K562 (cell line): Measurements from ENCODE around the gene SLC7A8. TPM values are rescaled to one million over a fixed set of nuclear protein-coding genes. Genes with fewer than 3 reads are reported as not detected.

Experiments used
- CREM ChIP-seq: IDR thresholded peaks from 2 replicates; pipeline ENCODE4 v1.6.1; 2014; ENCODE audit warnings: antibody characterized with exemption, low read depth
- HDGF ChIP-seq: fragments of 450-650 bp; IDR thresholded peaks from 2 replicates; pipeline ENCODE4 v1.6.1; 2016
- THRAP3 ChIP-seq: fragments of 450-650 bp; IDR thresholded peaks from 2 replicates; pipeline ENCODE4 v1.6.1; 2016; ENCODE audit warnings: mild to moderate bottlenecking, inconsistent platforms, borderline replicate concordance
- U2AF2 ChIP-seq: fragments of 200-400 bp; formaldehyde crosslinking; optimal IDR thresholded peaks from 2 replicates; pipeline ENCODE3; 2017; ENCODE audit warnings: low read depth, mild to moderate bottlenecking, low read length
- ZNF146 ChIP-seq: IDR thresholded peaks from one replicate; pipeline ENCODE4 v1.6.1; 2018; ENCODE audit warnings: missing compliant biosample characterization; ENCODE audit not compliant: unreplicated experiment
- ZNF212 ChIP-seq: fragments of 450-650 bp; formaldehyde crosslinking; IDR thresholded peaks from 2 replicates; pipeline ENCODE4 v1.4.0; 2020; ENCODE audit warnings: mild to moderate bottlenecking
- ZNF316 ChIP-seq: fragments of 450-650 bp; IDR thresholded peaks from 2 replicates; pipeline ENCODE4 v1.6.1; 2016
- ZNF354B ChIP-seq: fragments of 250-450 bp; sonication (Bioruptor Pico); IDR thresholded peaks from 2 replicates; pipeline ENCODE4 v1.4.0; 2020
- polyA plus RNA-seq, 8 experiments: library from polyadenylated mRNA; depleted of rRNA in 4 of 8; stranded (reverse) in 5 of 8; unstranded in 3 of 8; fragments of >200 nt; fragmentation: Nextera tagmentation in 2 of 8; fragmentation: Illumina TruSeq in 1 of 8; extraction: Ambion mirVana in 2 of 8; extraction: Trizol in 1 of 8; gene quantifications; 2 replicates each; pipeline versions ENCODE4 v1.2.1 to v1.2.3, GENCODE V29; 2011 to 2014; ENCODE audit warnings: inconsistent platforms in 1 of 8, missing spikeins in 1 of 8
- total RNA-seq, 7 experiments: library from RNA; depleted of rRNA in 6 of 7; stranded (reverse); fragments of >200 nt in 6 of 7; fragmentation: Illumina TruSeq in 2 of 7; extraction: Trizol in 2 of 7; gene quantifications; 2 replicates each; pipeline versions ENCODE4 v1.2.1 to v1.2.3, GENCODE V29; 2011 to 2021; ENCODE audit warnings: low replicate concordance in 1 of 7
- TF ChIP-seq, protein P1 (sequence below): fragments of 200-800 bp; sonication (Bioruptor generic); IDR thresholded peaks from 2 replicates; pipeline ENCODE4 v1.6.1; 2016; ENCODE audit warnings: missing genetic modification characterization, missing compliant biosample characterization
- TF ChIP-seq, protein P2 (sequence below): fragments of 450-650 bp; IDR thresholded peaks from 2 replicates; pipeline ENCODE4 v1.6.1; 2018; ENCODE audit warnings: mild to moderate bottlenecking, low read depth; ENCODE audit not compliant: partially characterized antibody
- TF ChIP-seq, protein P3 (sequence below): fragments of 450-650 bp; IDR thresholded peaks from 2 replicates; pipeline ENCODE4 v1.7.1; 2018; ENCODE audit warnings: mild to moderate bottlenecking, low read depth; ENCODE audit not compliant: partially characterized antibody
- TF ChIP-seq, protein P4 (sequence below): sonication (generic); formaldehyde crosslinking; IDR thresholded peaks from 2 replicates; pipeline ENCODE4 v1.8.1; 2023; ENCODE audit warnings: mild to moderate bottlenecking, missing genetic modification reagents
- TF ChIP-seq, protein P5 (sequence below), 2 experiments: fragments of 450-650 bp in 1 of 2; sonication (generic) in 1 of 2; formaldehyde crosslinking in 1 of 2; IDR thresholded peaks in 1 of 2; conservative IDR thresholded peaks in 1 of 2; 2 replicates each; pipeline versions ENCODE4 v1.6.1 to v1.8.1; 2016 to 2023; ENCODE audit warnings: mild to moderate bottlenecking in 2 of 2, moderate library complexity in 2 of 2, inconsistent platforms in 1 of 2, missing genetic modification reagents in 1 of 2

SLC7A8 gene
- total and polyA plus RNA-seq, 9 of the 15 experiments (the other 6 are each of a cell fraction or from before 2014, with no cell fraction given): 2.0 to 33.0 (median 6.0) TPM

DNA sequence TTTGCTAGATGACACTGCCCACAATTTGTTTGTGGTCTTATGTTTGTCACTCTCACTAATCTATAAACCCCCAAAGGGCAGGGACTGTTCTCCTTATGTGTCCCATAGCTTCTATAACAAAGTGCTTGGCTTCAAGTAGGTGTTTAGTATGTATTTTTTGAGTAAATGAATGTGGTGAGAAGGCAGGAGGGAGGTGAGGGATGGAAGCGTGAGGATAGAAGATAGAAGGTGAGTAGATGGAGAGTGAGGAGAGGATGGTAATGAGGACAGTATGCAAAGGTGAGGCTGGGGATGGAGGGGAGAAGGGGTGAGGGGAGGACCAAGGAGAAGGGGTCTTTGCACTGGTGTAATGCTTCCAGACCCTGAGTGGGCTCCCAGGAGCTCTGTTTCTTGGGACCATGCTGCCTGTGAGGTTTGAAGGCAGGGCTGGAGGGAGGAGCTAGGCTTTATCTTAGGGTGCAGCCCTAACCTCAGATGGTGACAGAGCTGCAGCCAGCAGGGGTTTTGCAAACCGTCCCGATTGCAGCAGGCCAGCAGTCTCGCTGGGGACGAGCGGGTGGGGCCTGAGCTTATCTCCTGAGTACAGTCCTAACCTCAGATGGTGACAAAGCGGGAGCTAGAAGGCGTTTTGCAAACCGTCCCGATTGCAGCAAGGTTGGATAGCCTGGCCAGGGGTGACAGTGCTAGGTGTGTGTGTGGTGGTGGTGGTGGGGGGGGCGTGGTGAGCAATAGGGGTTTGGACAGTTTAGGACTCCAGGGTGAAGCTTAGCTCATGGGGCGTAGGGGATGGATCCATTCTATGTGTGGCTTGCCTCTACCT is 70.9 kb downstream of the SLC7A8 start (continued):
- TF ChIP-seq, protein P1, sequence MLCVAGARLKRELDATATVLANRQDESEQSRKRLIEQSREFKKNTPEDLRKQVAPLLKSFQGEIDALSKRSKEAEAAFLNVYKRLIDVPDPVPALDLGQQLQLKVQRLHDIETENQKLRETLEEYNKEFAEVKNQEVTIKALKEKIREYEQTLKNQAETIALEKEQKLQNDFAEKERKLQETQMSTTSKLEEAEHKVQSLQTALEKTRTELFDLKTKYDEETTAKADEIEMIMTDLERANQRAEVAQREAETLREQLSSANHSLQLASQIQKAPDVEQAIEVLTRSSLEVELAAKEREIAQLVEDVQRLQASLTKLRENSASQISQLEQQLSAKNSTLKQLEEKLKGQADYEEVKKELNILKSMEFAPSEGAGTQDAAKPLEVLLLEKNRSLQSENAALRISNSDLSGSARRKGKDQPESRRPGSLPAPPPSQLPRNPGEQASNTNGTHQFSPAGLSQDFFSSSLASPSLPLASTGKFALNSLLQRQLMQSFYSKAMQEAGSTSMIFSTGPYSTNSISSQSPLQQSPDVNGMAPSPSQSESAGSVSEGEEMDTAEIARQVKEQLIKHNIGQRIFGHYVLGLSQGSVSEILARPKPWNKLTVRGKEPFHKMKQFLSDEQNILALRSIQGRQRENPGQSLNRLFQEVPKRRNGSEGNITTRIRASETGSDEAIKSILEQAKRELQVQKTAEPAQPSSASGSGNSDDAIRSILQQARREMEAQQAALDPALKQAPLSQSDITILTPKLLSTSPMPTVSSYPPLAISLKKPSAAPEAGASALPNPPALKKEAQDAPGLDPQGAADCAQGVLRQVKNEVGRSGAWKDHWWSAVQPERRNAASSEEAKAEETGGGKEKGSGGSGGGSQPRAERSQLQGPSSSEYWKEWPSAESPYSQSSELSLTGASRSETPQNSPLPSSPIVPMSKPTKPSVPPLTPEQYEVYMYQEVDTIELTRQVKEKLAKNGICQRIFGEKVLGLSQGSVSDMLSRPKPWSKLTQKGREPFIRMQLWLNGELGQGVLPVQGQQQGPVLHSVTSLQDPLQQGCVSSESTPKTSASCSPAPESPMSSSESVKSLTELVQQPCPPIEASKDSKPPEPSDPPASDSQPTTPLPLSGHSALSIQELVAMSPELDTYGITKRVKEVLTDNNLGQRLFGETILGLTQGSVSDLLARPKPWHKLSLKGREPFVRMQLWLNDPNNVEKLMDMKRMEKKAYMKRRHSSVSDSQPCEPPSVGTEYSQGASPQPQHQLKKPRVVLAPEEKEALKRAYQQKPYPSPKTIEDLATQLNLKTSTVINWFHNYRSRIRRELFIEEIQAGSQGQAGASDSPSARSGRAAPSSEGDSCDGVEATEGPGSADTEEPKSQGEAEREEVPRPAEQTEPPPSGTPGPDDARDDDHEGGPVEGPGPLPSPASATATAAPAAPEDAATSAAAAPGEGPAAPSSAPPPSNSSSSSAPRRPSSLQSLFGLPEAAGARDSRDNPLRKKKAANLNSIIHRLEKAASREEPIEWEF (CRISPR knock-in tag): no peak
- TF ChIP-seq, protein P2, sequence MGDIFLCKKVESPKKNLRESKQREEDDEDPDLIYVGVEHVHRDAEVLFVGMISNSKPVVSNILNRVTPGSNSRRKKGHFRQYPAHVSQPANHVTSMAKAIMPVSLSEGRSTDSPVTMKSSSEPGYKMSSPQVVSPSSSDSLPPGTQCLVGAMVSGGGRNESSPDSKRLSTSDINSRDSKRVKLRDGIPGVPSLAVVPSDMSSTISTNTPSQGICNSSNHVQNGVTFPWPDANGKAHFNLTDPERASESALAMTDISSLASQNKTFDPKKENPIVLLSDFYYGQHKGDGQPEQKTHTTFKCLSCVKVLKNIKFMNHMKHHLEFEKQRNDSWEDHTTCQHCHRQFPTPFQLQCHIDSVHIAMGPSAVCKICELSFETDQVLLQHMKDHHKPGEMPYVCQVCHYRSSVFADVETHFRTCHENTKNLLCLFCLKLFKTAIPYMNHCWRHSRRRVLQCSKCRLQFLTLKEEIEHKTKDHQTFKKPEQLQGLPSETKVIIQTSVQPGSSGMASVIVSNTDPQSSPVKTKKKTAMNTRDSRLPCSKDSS: no peak
- TF ChIP-seq ZNF146 (CRISPR knock-in tag) (no peak), ZNF316 (peak; percentile 44; the same call in 1 of the 2 replicates), U2AF2 (no peak), HDGF (no peak), ZNF354B (no peak), ZNF212 (CRISPR knock-in tag) (no peak), THRAP3 (no peak), CREM (peak; percentile 84)
- TF ChIP-seq, protein P3, sequence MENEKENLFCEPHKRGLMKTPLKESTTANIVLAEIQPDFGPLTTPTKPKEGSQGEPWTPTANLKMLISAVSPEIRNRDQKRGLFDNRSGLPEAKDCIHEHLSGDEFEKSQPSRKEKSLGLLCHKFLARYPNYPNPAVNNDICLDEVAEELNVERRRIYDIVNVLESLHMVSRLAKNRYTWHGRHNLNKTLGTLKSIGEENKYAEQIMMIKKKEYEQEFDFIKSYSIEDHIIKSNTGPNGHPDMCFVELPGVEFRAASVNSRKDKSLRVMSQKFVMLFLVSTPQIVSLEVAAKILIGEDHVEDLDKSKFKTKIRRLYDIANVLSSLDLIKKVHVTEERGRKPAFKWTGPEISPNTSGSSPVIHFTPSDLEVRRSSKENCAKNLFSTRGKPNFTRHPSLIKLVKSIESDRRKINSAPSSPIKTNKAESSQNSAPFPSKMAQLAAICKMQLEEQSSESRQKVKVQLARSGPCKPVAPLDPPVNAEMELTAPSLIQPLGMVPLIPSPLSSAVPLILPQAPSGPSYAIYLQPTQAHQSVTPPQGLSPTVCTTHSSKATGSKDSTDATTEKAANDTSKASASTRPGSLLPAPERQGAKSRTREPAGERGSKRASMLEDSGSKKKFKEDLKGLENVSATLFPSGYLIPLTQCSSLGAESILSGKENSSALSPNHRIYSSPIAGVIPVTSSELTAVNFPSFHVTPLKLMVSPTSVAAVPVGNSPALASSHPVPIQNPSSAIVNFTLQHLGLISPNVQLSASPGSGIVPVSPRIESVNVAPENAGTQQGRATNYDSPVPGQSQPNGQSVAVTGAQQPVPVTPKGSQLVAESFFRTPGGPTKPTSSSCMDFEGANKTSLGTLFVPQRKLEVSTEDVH: peak; percentile 71
- TF ChIP-seq, protein P4, sequence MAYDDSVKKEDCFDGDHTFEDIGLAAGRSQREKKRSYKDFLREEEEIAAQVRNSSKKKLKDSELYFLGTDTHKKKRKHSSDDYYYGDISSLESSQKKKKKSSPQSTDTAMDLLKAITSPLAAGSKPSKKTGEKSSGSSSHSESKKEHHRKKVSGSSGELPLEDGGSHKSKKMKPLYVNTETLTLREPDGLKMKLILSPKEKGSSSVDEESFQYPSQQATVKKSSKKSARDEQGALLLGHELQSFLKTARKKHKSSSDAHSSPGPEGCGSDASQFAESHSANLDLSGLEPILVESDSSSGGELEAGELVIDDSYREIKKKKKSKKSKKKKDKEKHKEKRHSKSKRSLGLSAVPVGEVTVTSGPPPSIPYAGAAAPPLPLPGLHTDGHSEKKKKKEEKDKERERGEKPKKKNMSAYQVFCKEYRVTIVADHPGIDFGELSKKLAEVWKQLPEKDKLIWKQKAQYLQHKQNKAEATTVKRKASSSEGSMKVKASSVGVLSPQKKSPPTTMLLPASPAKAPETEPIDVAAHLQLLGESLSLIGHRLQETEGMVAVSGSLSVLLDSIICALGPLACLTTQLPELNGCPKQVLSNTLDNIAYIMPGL (CRISPR knock-in tag): no peak
- TF ChIP-seq, protein P5, sequence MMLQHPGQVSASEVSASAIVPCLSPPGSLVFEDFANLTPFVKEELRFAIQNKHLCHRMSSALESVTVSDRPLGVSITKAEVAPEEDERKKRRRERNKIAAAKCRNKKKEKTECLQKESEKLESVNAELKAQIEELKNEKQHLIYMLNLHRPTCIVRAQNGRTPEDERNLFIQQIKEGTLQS (IDR thresholded peaks at IDR 0.05): peak; percentile 89
- TF ChIP-seq, protein P5 (CRISPR knock-in tag; conservative IDR thresholded peaks at IDR 0.05): peak; percentile 89
